Breast epithelium (tissue), 4 donors: Measurements from ENCODE around the gene CCDC57. TPM values are rescaled to one million over a fixed set of nuclear protein-coding genes. Genes with fewer than 3 reads are reported as not detected.

ENCODE experiments used
- DNase-seq, 2 donors: peaks; one replicate each; pipeline ENCODE4 v3.0.0-alpha.2; 2019; ENCODE audit warnings: low spot score in 2 of 2
- H3K27ac ChIP-seq, 2 donors: fragments of 200-600 bp; sonication (generic) in 1 of 2; one replicate each; pipeline ENCODE4 v1.5.1; 2016 to 2019; ENCODE audit warnings: mild to moderate bottlenecking in 1 of 2
- H3K27me3 ChIP-seq, 2 donors: fragments of 200-600 bp; sonication (generic) in 1 of 2; one replicate each; pipeline versions ENCODE4 v1.5.1 to v1.6.0; 2017 to 2019; ENCODE audit warnings: control low read depth in 1 of 2, mild to moderate bottlenecking in 1 of 2
- H3K36me3 ChIP-seq: fragments of 200-600 bp; one replicate; pipeline ENCODE4 v1.5.1; 2019
- H3K4me1 ChIP-seq, 2 donors: fragments of 200-600 bp; sonication (generic); one replicate each; pipeline ENCODE4 v1.5.1; 2016 to 2019; ENCODE audit warnings: control low read depth in 1 of 2
- H3K4me3 ChIP-seq, 3 donors: fragments of 200-600 bp; sonication (generic); 1 replicate in 2 of 3; 2 replicates in 1 of 3; pipeline ENCODE4 v1.5.1; 2016 to 2019; ENCODE audit warnings: mild to moderate bottlenecking in 3 of 3, moderate library complexity in 2 of 3
- H3K9me3 ChIP-seq, 2 donors: fragments of 200-600 bp; sonication (generic) in 1 of 2; one replicate each; pipeline ENCODE4 v1.5.1; 2016 to 2019; ENCODE audit warnings: control low read depth in 1 of 2
- CTCF ChIP-seq, 3 donors: fragments of 450-650 bp; IDR thresholded peaks; one replicate each; pipeline ENCODE4 v1.5.1; 2016 to 2017; ENCODE audit warnings: antibody characterized with exemption in 3 of 3, mild to moderate bottlenecking in 3 of 3, moderate library complexity in 3 of 3
- POLR2A ChIP-seq: fragments of 450-650 bp; IDR thresholded peaks from one replicate; pipeline ENCODE4 v1.6.1; 2016; ENCODE audit warnings: antibody characterized with exemption, mild to moderate bottlenecking, moderate library complexity
- POLR2AphosphoS5 ChIP-seq, 3 donors: sonication (generic); formaldehyde crosslinking; IDR thresholded peaks; one replicate each; pipeline ENCODE4 v1.6.1; 2017; ENCODE audit warnings: antibody characterized with exemption in 3 of 3
- intact Hi-C: fragments of 100-400 bp; cut with DNase I; formaldehyde crosslinking; loops from one replicate; pipeline ENCODE4 v1.15.1; 2023; ENCODE audit warnings: low total_unique reads
- total RNA-seq, 3 donors: library from RNA; depleted of rRNA; stranded (reverse); fragments of >200 nt; gene quantifications; one replicate each; pipeline ENCODE4 v1.1.0, GENCODE V29; 2016

Gene CCDC57
- total RNA-seq, 3 donors from 2014 or later = 13.4 to 56.9 (median 52.8) TPM

GRCh38 chr17:82112181-82112913 lies 100.3 kb downstream of the CCDC57 start:
- intact Hi-C loops = no loop called here
- TF ChIP-seq POLR2AphosphoS5 (IDR thresholded peaks at IDR 0.05) = no peak
- TF ChIP-seq POLR2A = no peak
- TF ChIP-seq CTCF (IDR thresholded peaks at IDR 0.05) = no peak
- Histone ChIP-seq H3K4me1 (peaks cover 0 to 3% of the 10 kb centered on the region in 2 donors), H3K4me3 (no peak overlapping the region), H3K36me3 (no peaks in the 10 kb centered on the region), H3K27me3 (no peaks in the 10 kb centered on the region), H3K9me3 (no peaks in the 10 kb centered on the region), H3K27ac (peak overlapping the region; percentile 58 to 88)
- DNase-seq = no peak

- Histone ChIP-seq H3K36me3 (no peaks in the 10 kb centered on the region), H3K27ac (no peak overlapping the region), H3K4me1 (peaks cover 15 to 22% of the 10 kb centered on the region in 2 donors), H3K9me3 (no peaks in the 10 kb centered on the region), H3K27me3 (no peaks in the 10 kb centered on the region), H3K4me3 (no peak overlapping the region)
- TF ChIP-seq POLR2AphosphoS5 (IDR thresholded peaks at IDR 0.05) (no peak), POLR2A (no peak), CTCF (IDR thresholded peaks at IDR 0.05) (no peak)
- intact Hi-C loops = no loop called here
- DNase-seq = no peak
These were observed 102.3 kb downstream of the CCDC57 start for GRCh38 chr17:82110298-82110697.

GRCh38 chr17:82108961-82109475 lies 103.6 kb downstream of the CCDC57 start:
- H3K27ac ChIP-seq = peak overlapping the region in 1 of 2 donors; percentile 5
- no peaks in the 10 kb centered on the region for H3K9me3 ChIP-seq
- no peak overlapping the region for H3K4me3 ChIP-seq
- H3K36me3 ChIP-seq = no peaks in the 10 kb centered on the region
- DNase-seq = no peak
- TF ChIP-seq CTCF (IDR thresholded peaks at IDR 0.05) = no peak
- TF ChIP-seq POLR2A = no peak
- TF ChIP-seq POLR2AphosphoS5 (IDR thresholded peaks at IDR 0.05) = no peak
- no peaks in the 10 kb centered on the region for H3K27me3 ChIP-seq
- peaks cover 21 to 30% of the 10 kb centered on the region in 2 donors for H3K4me1 ChIP-seq
- intact Hi-C loops = no loop called here

- TF ChIP-seq CTCF (IDR thresholded peaks at IDR 0.05) (no peak), POLR2AphosphoS5 (IDR thresholded peaks at IDR 0.05) (no peak), POLR2A (no peak)
- H3K4me3 ChIP-seq = no peak overlapping the region
- H3K36me3 ChIP-seq = no peaks in the 10 kb centered on the region
- H3K27ac ChIP-seq = peak overlapping the region in 1 of 2 donors; percentile 21
- no peaks in the 10 kb centered on the region for H3K27me3 ChIP-seq
- intact Hi-C loops = no loop called here
- no peak for DNase-seq
- no peaks in the 10 kb centered on the region for H3K9me3 ChIP-seq
- H3K4me1 ChIP-seq = peaks cover 23 to 35% of the 10 kb centered on the region in 2 donors
These were observed 104.1 kb downstream of the CCDC57 start for GRCh38 chr17:82108496-82108945.

- intact Hi-C loops = no loop called here
- Histone ChIP-seq H3K27ac (peak overlapping the region; percentile 21 to 97), H3K27me3 (no peaks in the 10 kb centered on the region), H3K36me3 (no peaks in the 10 kb centered on the region), H3K4me1 (peaks cover 24 to 37% of the 10 kb centered on the region in 2 donors), H3K9me3 (no peaks in the 10 kb centered on the region), H3K4me3 (no peak overlapping the region)
- TF ChIP-seq POLR2AphosphoS5 (IDR thresholded peaks at IDR 0.05) (no peak), CTCF (IDR thresholded peaks at IDR 0.05) (no peak), POLR2A (no peak)
- no peak for DNase-seq
These were observed 104.6 kb downstream of the CCDC57 start for GRCh38 chr17:82108038-82108437.
